ENCODE data around the gene RSPH1.

RSPH1 gene

DNA sequence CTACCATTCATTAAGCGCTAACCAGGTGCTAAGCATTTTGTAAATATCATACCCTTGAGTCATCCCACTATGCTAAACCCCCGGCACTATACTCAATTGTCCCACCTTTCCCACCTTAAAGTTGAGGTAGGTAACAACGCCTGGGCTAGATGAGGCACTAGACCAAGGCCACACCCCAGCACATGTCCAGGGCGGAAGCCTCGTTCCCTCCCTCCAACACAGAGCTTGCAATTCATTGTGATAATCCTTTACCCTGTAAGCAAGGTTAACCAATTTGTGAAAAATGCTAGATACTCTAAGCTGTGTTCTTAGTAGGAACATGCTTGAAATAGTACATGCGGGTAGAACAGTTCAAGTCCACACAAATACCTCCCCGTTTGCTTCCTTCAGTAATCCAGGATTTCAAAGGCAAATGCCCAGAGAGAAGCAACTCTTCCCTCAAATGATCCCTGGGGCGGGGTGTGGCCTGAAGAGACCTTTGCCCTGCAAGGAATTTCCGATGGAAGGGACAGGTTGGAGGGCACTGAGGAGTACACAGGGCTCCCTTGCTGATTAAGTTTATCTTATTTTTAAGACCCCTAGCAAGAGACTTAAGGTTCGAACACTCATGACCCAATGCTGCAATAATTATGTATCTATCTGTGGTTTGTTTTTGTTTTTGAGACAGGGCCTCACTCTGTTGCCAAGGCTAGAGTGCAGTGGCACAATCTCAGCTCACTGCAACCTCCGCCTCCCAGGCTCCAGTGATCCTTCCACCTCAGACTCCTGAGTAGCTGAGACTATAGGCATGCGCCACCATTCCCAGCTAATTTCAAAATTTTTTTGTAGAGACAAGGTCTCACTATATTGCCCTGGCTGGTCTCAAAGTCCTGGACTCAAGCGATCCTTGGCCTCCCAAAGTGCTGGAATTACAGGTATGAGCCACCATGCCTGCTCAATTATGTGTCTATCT lies 2.6 kb downstream of the RSPH1 start:
- peaks cover 37% of the 10 kb centered on the region for H3K27me3 ChIP-seq (ENCODE audit: insufficient read depth, insufficient read length)
- H3K9me3 ChIP-seq (ENCODE audit: insufficient read depth, low read length), result 0 out of 2 replicates have a peak, but pooled peaks cover 8% of the 10 kb centered on the region
- H3K36me3 ChIP-seq (ENCODE audit: insufficient read depth, insufficient read length, low read length), result no peaks in the 10 kb centered on the region
- H3K9ac ChIP-seq (ENCODE audit: insufficient read length, low read depth), result no peak overlapping the region
- TF ChIP-seq YY1 (IDR thresholded peaks at IDR 0.05; ENCODE audit: insufficient read depth, insufficient read length) (no peak), ZNF274 (IDR thresholded peaks at IDR 0.05; ENCODE audit: low read depth, low read length) (no peak), SUZ12 (IDR thresholded peaks at IDR 0.05; ENCODE audit: extremely low read depth, insufficient read depth, insufficient read length) (no peak)
- peaks cover 5% of the 10 kb centered on the region for H3K4me1 ChIP-seq (ENCODE audit: insufficient read depth, insufficient read length)
- DNase-seq (ENCODE audit: low read depth, low spot score), result no peak
- no peak overlapping the region for H3K4me3 ChIP-seq (ENCODE audit: insufficient read length, low read depth)

DNA sequence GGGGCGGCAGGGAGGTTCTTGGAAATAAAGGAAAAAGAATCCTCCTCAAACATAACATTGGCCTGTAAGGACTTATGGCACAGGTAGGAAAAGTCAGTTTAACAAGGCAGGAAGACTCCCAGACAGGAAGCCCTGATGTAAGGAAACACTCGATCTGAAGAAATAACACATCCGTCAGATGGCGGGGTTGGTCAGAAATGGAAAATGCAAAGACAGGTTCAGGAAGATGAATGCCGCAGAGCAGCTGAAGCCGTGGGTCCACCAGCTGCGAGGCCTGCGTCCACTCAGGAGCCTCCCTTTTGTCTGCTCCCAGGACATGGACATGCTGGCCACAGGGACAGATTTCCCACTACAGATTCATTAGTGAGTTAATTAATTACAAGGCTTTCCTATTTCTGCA lies 3.8 kb downstream of the RSPH1 start:
- H3K4me3 ChIP-seq (ENCODE audit: insufficient read length, low read depth), result no peak overlapping the region
- H3K27me3 ChIP-seq (ENCODE audit: insufficient read depth, insufficient read length), result peaks cover 25% of the 10 kb centered on the region
- no peak for TF ChIP-seq SUZ12 (IDR thresholded peaks at IDR 0.05; ENCODE audit: extremely low read depth, insufficient read depth, insufficient read length)
- TF ChIP-seq ZNF274 (IDR thresholded peaks at IDR 0.05; ENCODE audit: low read depth, low read length), result no peak
- peaks cover 5% of the 10 kb centered on the region for H3K4me1 ChIP-seq (ENCODE audit: insufficient read depth, insufficient read length)
- H3K9me3 ChIP-seq (ENCODE audit: insufficient read depth, low read length), result 0 out of 2 replicates have a peak, but pooled peaks cover 8% of the 10 kb centered on the region
- H3K9ac ChIP-seq (ENCODE audit: insufficient read length, low read depth), result no peak overlapping the region
- no peaks in the 10 kb centered on the region for H3K36me3 ChIP-seq (ENCODE audit: insufficient read depth, insufficient read length, low read length)
- no peak for DNase-seq (ENCODE audit: low read depth, low spot score)

DNA sequence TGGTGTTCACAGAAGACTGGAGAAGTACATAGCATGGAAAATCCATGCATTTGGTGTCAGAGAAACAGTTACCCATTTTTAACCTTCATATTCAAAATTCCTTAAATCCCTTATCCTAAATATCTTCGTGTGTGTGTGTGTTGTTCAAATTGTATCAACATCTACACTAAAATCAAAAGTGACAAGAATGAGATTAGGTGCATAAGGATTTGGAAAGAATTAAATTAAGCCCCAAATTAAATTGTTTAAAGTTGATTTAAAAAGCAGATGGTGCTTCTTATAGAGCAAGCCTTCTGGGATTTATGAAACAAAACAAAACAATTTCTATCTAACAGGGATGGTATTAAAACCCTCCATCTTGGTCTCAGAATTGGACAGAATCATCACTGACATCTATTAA lies 4.7 kb downstream of the RSPH1 start:
- H3K9me3 ChIP-seq (ENCODE audit: insufficient read depth, low read length), result 0 out of 2 replicates have a peak, but pooled peaks cover 8% of the 10 kb centered on the region
- no peak overlapping the region for H3K4me3 ChIP-seq (ENCODE audit: insufficient read length, low read depth)
- TF ChIP-seq ZNF274 (IDR thresholded peaks at IDR 0.05; ENCODE audit: low read depth, low read length) (no peak), YY1 (IDR thresholded peaks at IDR 0.05; ENCODE audit: insufficient read depth, insufficient read length) (no peak), SUZ12 (IDR thresholded peaks at IDR 0.05; ENCODE audit: extremely low read depth, insufficient read depth, insufficient read length) (no peak)
- H3K27me3 ChIP-seq (ENCODE audit: insufficient read depth, insufficient read length), result peaks cover 17% of the 10 kb centered on the region
- H3K36me3 ChIP-seq (ENCODE audit: insufficient read depth, insufficient read length, low read length), result no peaks in the 10 kb centered on the region
- DNase-seq (ENCODE audit: low read depth, low spot score), result no peak
- peaks cover 2% of the 10 kb centered on the region for H3K4me1 ChIP-seq (ENCODE audit: insufficient read depth, insufficient read length)
- H3K9ac ChIP-seq (ENCODE audit: insufficient read length, low read depth), result no peak overlapping the region

GRCh38 chr21:42490720-42491119 lies 5.3 kb downstream of the RSPH1 start:
- Histone ChIP-seq H3K27me3 (ENCODE audit: insufficient read depth, insufficient read length) (peaks cover 14% of the 10 kb centered on the region), H3K9me3 (ENCODE audit: insufficient read depth, low read length) (0 out of 2 replicates have a peak, but pooled peaks cover 8% of the 10 kb centered on the region)
- no peak for TF ChIP-seq ZNF274 (IDR thresholded peaks at IDR 0.05; ENCODE audit: low read depth, low read length)
- TF ChIP-seq YY1 (IDR thresholded peaks at IDR 0.05; ENCODE audit: insufficient read depth, insufficient read length), result no peak
- TF ChIP-seq SUZ12 (IDR thresholded peaks at IDR 0.05; ENCODE audit: extremely low read depth, insufficient read depth, insufficient read length), result no peak

DNA sequence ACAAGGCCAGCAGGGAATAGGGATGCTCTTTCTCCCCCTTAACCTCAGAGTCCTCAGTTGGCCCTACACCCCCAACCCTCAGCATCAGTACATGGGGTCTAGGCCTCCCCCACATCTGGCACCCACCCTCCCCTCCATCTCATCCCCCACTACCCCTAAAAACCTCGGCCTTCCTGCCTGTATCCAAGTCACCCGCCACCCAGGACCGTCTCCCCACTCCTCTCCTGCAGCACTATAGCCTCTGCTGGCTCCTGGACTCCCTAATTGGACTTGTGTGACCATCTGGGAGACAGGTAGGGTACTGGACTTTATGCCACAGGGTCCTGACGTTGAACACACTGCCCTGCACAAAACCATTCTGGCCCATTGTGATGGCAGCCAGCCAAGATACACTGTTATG lies 6.0 kb downstream of the RSPH1 start:
- no peak for TF ChIP-seq YY1 (IDR thresholded peaks at IDR 0.05; ENCODE audit: insufficient read depth, insufficient read length)
- no peak for TF ChIP-seq ZNF274 (IDR thresholded peaks at IDR 0.05; ENCODE audit: low read depth, low read length)
- TF ChIP-seq SUZ12 (IDR thresholded peaks at IDR 0.05; ENCODE audit: extremely low read depth, insufficient read depth, insufficient read length), result no peak
- no peak for DNase-seq (ENCODE audit: low read depth, low spot score)
- no peaks in the 10 kb centered on the region for H3K36me3 ChIP-seq (ENCODE audit: insufficient read depth, insufficient read length, low read length)
- H3K9me3 ChIP-seq (ENCODE audit: insufficient read depth, low read length), result 0 out of 2 replicates have a peak, but pooled peaks cover 8% of the 10 kb centered on the region
- no peak overlapping the region for H3K4me3 ChIP-seq (ENCODE audit: insufficient read length, low read depth)
- H3K9ac ChIP-seq (ENCODE audit: insufficient read length, low read depth), result no peak overlapping the region
- H3K4me1 ChIP-seq (ENCODE audit: insufficient read depth, insufficient read length), result no peaks in the 10 kb centered on the region
- H3K27me3 ChIP-seq (ENCODE audit: insufficient read depth, insufficient read length), result peaks cover 7% of the 10 kb centered on the region

More at GRCh38 chr21:42490720-42491119, 5.3 kb downstream of the RSPH1 start:
- H3K4me1 ChIP-seq (ENCODE audit: insufficient read depth, insufficient read length), result peaks cover under 1% of the 10 kb centered on the region
- H3K4me3 ChIP-seq (ENCODE audit: insufficient read length, low read depth), result no peak overlapping the region
- H3K9ac ChIP-seq (ENCODE audit: insufficient read length, low read depth), result no peak overlapping the region
- no peak for DNase-seq (ENCODE audit: low read depth, low spot score)
- H3K36me3 ChIP-seq (ENCODE audit: insufficient read depth, insufficient read length, low read length), result no peaks in the 10 kb centered on the region

DNA sequence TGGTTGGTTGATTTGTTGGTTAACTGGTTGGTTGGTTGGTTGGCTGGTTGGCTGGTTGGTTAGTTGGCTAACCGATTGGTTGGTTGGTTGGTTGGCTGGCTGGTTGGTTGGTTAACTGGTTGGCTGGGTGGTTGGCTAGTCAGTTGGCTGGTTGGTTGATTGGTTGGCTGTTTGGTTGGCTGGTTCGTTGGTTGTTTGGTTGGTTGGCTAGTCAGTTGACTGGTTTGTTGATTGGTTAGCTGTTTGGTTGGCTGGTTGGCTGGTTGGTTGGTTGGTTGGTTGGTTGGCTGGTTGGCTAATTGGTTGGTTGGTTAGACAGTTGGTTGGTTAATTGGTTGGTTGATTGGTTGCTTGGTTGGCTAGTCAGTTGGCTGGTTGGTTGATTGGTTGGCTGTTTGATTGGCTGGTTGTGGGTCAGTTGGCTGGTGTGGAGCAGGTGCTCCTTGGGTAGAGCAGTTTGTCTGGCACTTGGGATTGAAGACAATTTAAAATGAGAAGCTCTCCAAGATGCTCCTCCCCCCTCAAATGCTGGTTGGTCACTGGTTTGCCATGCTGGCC lies 6.9 kb downstream of the RSPH1 start:
- Histone ChIP-seq H3K9me3 (ENCODE audit: insufficient read depth, low read length) (0 out of 2 replicates have a peak, but pooled peaks cover 8% of the 10 kb centered on the region), H3K27me3 (ENCODE audit: insufficient read depth, insufficient read length) (no peaks in the 10 kb centered on the region), H3K4me1 (ENCODE audit: insufficient read depth, insufficient read length) (no peaks in the 10 kb centered on the region), H3K4me3 (ENCODE audit: insufficient read length, low read depth) (no peak overlapping the region), H3K36me3 (ENCODE audit: insufficient read depth, insufficient read length, low read length) (no peaks in the 10 kb centered on the region), H3K9ac (ENCODE audit: insufficient read length, low read depth) (no peak overlapping the region)
- no peak for DNase-seq (ENCODE audit: low read depth, low spot score)
- TF ChIP-seq SUZ12 (IDR thresholded peaks at IDR 0.05; ENCODE audit: extremely low read depth, insufficient read depth, insufficient read length) (no peak), YY1 (IDR thresholded peaks at IDR 0.05; ENCODE audit: insufficient read depth, insufficient read length) (no peak), ZNF274 (IDR thresholded peaks at IDR 0.05; ENCODE audit: low read depth, low read length) (no peak)

- Histone ChIP-seq H3K4me3 (ENCODE audit: insufficient read length, low read depth) (no peak overlapping the region), H3K9me3 (ENCODE audit: insufficient read depth, low read length) (0 out of 2 replicates have a peak, but pooled peaks cover 8% of the 10 kb centered on the region), H3K27me3 (ENCODE audit: insufficient read depth, insufficient read length) (no peaks in the 10 kb centered on the region), H3K4me1 (ENCODE audit: insufficient read depth, insufficient read length) (no peaks in the 10 kb centered on the region), H3K9ac (ENCODE audit: insufficient read length, low read depth) (no peak overlapping the region), H3K36me3 (ENCODE audit: insufficient read depth, insufficient read length, low read length) (no peaks in the 10 kb centered on the region)
- no peak for DNase-seq (ENCODE audit: low read depth, low spot score)
- TF ChIP-seq ZNF274 (IDR thresholded peaks at IDR 0.05; ENCODE audit: low read depth, low read length), result no peak
- TF ChIP-seq SUZ12 (IDR thresholded peaks at IDR 0.05; ENCODE audit: extremely low read depth, insufficient read depth, insufficient read length), result no peak
- TF ChIP-seq YY1 (IDR thresholded peaks at IDR 0.05; ENCODE audit: insufficient read depth, insufficient read length), result no peak
These were observed 9.5 kb downstream of the RSPH1 start for GRCh38 chr21:42486531-42486930.

Measured in NT2/D1 (cell line).